ENCODE measurements around the gene DGKI.
"Not testable (repeated sequence)": the region's sequence is repeated elsewhere in the genome, so short reads cannot be mapped to it uniquely, and the experiment has no call there.

DGKI gene

DNA sequence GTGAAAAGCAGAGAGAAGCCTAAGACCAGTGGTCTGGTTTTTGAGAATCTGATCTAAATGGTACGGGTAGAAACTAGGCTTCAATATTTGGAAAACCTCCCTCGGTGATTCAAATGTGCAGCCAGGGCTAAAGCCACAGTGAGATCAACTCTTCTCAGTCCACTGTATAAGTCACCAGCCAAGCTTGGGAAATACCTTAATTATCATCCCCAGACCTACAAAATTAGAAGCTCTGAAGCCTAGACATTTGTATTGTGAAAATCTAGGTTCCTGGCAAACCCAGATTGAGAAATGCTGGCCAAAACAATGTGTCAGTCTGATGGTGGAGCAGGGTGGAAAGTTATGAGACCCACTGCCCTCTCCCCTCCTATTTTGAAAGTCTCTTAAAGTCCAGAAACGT is 131.7 kb downstream of the DGKI start:
- TF ChIP-seq, protein P1, sequence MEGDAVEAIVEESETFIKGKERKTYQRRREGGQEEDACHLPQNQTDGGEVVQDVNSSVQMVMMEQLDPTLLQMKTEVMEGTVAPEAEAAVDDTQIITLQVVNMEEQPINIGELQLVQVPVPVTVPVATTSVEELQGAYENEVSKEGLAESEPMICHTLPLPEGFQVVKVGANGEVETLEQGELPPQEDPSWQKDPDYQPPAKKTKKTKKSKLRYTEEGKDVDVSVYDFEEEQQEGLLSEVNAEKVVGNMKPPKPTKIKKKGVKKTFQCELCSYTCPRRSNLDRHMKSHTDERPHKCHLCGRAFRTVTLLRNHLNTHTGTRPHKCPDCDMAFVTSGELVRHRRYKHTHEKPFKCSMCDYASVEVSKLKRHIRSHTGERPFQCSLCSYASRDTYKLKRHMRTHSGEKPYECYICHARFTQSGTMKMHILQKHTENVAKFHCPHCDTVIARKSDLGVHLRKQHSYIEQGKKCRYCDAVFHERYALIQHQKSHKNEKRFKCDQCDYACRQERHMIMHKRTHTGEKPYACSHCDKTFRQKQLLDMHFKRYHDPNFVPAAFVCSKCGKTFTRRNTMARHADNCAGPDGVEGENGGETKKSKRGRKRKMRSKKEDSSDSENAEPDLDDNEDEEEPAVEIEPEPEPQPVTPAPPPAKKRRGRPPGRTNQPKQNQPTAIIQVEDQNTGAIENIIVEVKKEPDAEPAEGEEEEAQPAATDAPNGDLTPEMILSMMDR (IDR thresholded peaks at IDR 0.05; ENCODE audit: low read depth, low read length), result no peak
- H3K4me3 ChIP-seq (ENCODE audit: low read depth, low read length), result no peak overlapping the region
- in situ Hi-C loops (cut with HindIII; ENCODE audit: low sequenced_read_pairs), result no loop called here
- DNase-seq (ENCODE audit: low read depth, low spot score), result peak; percentile 22

- H3K4me3 ChIP-seq (ENCODE audit: low read depth, low read length); in situ Hi-C loops (cut with HindIII; ENCODE audit: low sequenced_read_pairs); DNase-seq (ENCODE audit: low read depth, low spot score): not testable (repeated sequence)
These were observed 140.4 kb downstream of the DGKI start for GRCh38 chr7:137706330-137706729.

GRCh38 chr7:137704723-137705122 is 142.1 kb downstream of the DGKI start:
- in situ Hi-C loops (cut with HindIII; ENCODE audit: low sequenced_read_pairs), result no loop called here
- H3K4me3 ChIP-seq (ENCODE audit: low read depth, low read length), result no peak overlapping the region
- TF ChIP-seq, protein P1 (IDR thresholded peaks at IDR 0.05; ENCODE audit: low read depth, low read length), result no peak
- DNase-seq (ENCODE audit: low read depth, low spot score), result no peak

DNA sequence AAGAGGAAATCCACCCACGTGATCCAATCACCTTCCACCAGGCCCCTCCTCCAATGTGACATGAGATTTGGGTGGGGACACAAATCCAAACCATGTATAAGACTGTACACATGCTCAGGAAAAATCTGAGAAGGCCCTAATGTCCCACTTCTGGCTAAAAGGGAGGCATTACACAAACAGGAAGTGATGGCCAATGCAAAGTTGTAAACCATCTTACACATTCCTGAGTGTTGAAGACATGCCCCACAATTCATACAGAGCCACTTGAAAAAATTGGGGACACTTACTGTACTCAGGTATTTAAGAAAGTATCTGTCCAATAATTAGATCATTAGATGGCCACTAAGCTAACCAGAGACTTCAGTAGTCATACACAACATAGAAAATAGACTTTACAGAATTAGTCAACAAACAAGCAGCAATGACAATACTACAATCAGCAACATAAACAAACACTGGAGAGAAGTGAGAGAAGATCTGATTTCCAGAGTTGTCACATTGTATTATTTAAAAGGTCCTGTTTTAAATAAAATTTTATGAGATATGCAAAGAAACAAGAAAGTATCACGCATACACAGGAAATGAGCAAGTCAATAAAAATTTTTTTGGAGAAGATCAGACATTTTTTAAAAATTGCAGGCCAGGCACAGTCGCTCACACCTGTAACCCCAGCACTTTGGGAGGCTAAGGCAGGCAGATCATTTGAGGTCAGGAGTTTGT is 143.3 kb downstream of the DGKI start:
- in situ Hi-C loops (cut with HindIII; ENCODE audit: low sequenced_read_pairs), result no loop called here
- no peak for DNase-seq (ENCODE audit: low read depth, low spot score)
- TF ChIP-seq, protein P1 (IDR thresholded peaks at IDR 0.05; ENCODE audit: low read depth, low read length), result no peak
- H3K4me3 ChIP-seq (ENCODE audit: low read depth, low read length), result no peak overlapping the region

GRCh38 chr7:137696988-137697387 is 149.8 kb downstream of the DGKI start:
- no peak overlapping the region for H3K4me3 ChIP-seq (ENCODE audit: low read depth, low read length)
- in situ Hi-C loops (cut with HindIII; ENCODE audit: low sequenced_read_pairs), result no loop called here
- DNase-seq (ENCODE audit: low read depth, low spot score), result no peak
- TF ChIP-seq, protein P1 (IDR thresholded peaks at IDR 0.05; ENCODE audit: low read depth, low read length), result no peak

DNA sequence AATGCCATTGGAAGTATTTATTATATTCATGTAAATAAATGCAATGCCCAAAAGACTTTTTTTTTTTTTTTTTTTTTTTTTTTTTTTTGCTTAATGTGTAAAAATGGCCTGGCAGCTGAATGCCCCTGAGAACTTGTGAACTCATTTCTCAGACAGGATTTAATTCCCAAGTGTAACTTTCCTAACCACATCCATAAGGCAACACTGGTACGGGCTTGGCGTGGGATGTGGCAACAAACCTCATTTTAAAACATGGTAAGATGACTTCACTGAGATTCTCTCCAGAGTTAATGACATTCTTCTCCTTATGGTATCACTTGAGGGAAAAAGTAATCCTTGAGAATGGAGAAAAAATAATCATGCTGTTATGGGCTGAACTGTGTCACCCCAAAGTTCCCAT is 150.4 kb downstream of the DGKI start:
- TF ChIP-seq, protein P1 (IDR thresholded peaks at IDR 0.05; ENCODE audit: low read depth, low read length), result no peak
- no peak for DNase-seq (ENCODE audit: low read depth, low spot score)
- in situ Hi-C loops (cut with HindIII; ENCODE audit: low sequenced_read_pairs), result no loop called here
- no peak overlapping the region for H3K4me3 ChIP-seq (ENCODE audit: low read depth, low read length)

DNA sequence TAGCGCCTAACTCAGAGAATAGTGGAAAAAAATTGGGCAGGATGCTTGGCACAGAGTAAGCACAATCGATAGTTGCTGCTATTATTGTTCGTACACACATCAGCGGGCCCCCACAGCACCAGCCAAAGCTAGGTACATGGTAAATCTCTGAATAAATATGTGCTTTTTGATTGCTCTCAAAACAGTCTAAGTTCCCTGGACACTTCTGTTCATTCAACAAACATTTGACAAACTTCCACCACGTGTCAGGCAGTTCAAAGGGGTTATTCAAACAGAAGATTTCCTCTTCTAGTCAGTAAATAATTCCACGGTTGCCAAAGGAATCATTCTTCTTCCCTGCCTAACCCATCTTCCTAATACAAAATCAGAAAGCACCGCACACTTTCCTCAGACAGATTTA is 150.8 kb downstream of the DGKI start:
- DNase-seq (ENCODE audit: low read depth, low spot score), result no peak
- TF ChIP-seq, protein P1 (IDR thresholded peaks at IDR 0.05; ENCODE audit: low read depth, low read length), result no peak
- in situ Hi-C loops (cut with HindIII; ENCODE audit: low sequenced_read_pairs), result no loop called here

More for the DNA sequence above, 150.8 kb downstream of the DGKI start:
- H3K4me3 ChIP-seq (ENCODE audit: low read depth, low read length), result no peak overlapping the region

Data from astrocyte of the spinal cord (primary cell).